Measurements from ENCODE around the gene ADIPOR2.
"Not testable (repeated sequence)": the region's sequence is repeated elsewhere in the genome, so short reads cannot be mapped to it uniquely, and the experiment has no call there.

Gene ADIPOR2

GRCh38 chr12:1816730-1817348 is 126.0 kb downstream of the ADIPOR2 start:
- no peak for DNase-seq

- not testable (repeated sequence) for DNase-seq
Measured at GRCh38 chr12:1817928-1818327, 127.1 kb downstream of the ADIPOR2 start.

- DNase-seq: no peak
Measured at GRCh38 chr12:1819050-1819449, 128.2 kb downstream of the ADIPOR2 start.

- DNase-seq: no peak
Measured at GRCh38 chr12:1819571-1819970, 128.7 kb downstream of the ADIPOR2 start.

- peak; percentile 21 for DNase-seq
Measured at GRCh38 chr12:1820191-1820895, 129.5 kb downstream of the ADIPOR2 start, which contains the start of gene LRTM2. TSS of gene LRTM2 (plus strand) at chr12:1820565. CDS start at chr12:1828149, 7,584 bp downstream.

- DNase-seq: no peak
Measured at GRCh38 chr12:1820896-1821291, 130.0 kb downstream of the ADIPOR2 start.

GRCh38 chr12:1821805-1822204 is 130.9 kb downstream of the ADIPOR2 start:
- DNase-seq: no peak

- no peak for DNase-seq
Measured at GRCh38 chr12:1822699-1823098, 131.8 kb downstream of the ADIPOR2 start.

- no peak for DNase-seq
Measured at GRCh38 chr12:1823237-1823636, 132.4 kb downstream of the ADIPOR2 start.

- DNase-seq: no peak
Measured at GRCh38 chr12:1825382-1826102, 134.7 kb downstream of the ADIPOR2 start.

- DNase-seq: no peak
Measured at GRCh38 chr12:1826401-1826800, 135.5 kb downstream of the ADIPOR2 start.

- DNase-seq: no peak
Measured at GRCh38 chr12:1826867-1827705, 136.2 kb downstream of the ADIPOR2 start.

GRCh38 chr12:1827826-1828805 is 137.2 kb downstream of the ADIPOR2 start:
- no peak for DNase-seq

GRCh38 chr12:1828856-1829255 is 138.0 kb downstream of the ADIPOR2 start:
- no peak for DNase-seq

- DNase-seq: no peak
Measured at GRCh38 chr12:1829306-1829900, 138.5 kb downstream of the ADIPOR2 start.

GRCh38 chr12:1830401-1830845 is 139.6 kb downstream of the ADIPOR2 start:
- peak; percentile 41 for DNase-seq

- DNase-seq: no peak
Measured at GRCh38 chr12:1830981-1831963, 140.4 kb downstream of the ADIPOR2 start.

- DNase-seq: no peak
Measured at GRCh38 chr12:1832801-1833595, 142.1 kb downstream of the ADIPOR2 start.

- DNase-seq: no peak
Measured at GRCh38 chr12:1833596-1834028, 142.7 kb downstream of the ADIPOR2 start.
